GM21381 (cell line): Measurements from ENCODE around the gene EYS.
"Not testable (repeated sequence)": the region's sequence is repeated elsewhere in the genome, so short reads cannot be mapped to it uniquely, and the experiment has no call there.

Source experiments
- ATAC-seq: cut with Tn5 transposase; IDR thresholded peaks from one replicate; pipeline ENCODE4 v1.9.1; 2021; ENCODE audit warnings: mild to moderate bottlenecking, moderate library complexity; ENCODE audit not compliant: unreplicated experiment

EYS gene

GRCh38 chr6:63813566-63814120, 1893.4 kb downstream of the EYS start:
- no peak for ATAC-seq

- no peak for ATAC-seq
Measured at GRCh38 chr6:63808576-63808975, 1898.5 kb downstream of the EYS start.

GRCh38 chr6:63807056-63807455, 1900.0 kb downstream of the EYS start:
- no peak for ATAC-seq

- no peak for ATAC-seq
Measured at GRCh38 chr6:63806573-63806913, 1900.5 kb downstream of the EYS start.

GRCh38 chr6:63805808-63806572, 1901.0 kb downstream of the EYS start:
- ATAC-seq: no peak

- no peak for ATAC-seq
Measured at GRCh38 chr6:63805345-63805744, 1901.7 kb downstream of the EYS start.

GRCh38 chr6:63804381-63804956, 1902.6 kb downstream of the EYS start:
- no peak for ATAC-seq

GRCh38 chr6:63803371-63803770, 1903.7 kb downstream of the EYS start:
- ATAC-seq: no peak

- ATAC-seq: no peak
Measured at GRCh38 chr6:63802606-63803206, 1904.3 kb downstream of the EYS start.

GRCh38 chr6:63800386-63800785, 1906.6 kb downstream of the EYS start:
- not testable (repeated sequence) for ATAC-seq

GRCh38 chr6:63799813-63800212, 1907.2 kb downstream of the EYS start:
- ATAC-seq: no peak

GRCh38 chr6:63799313-63799712, 1907.7 kb downstream of the EYS start:
- ATAC-seq: no peak

- no peak for ATAC-seq
Measured at GRCh38 chr6:63798378-63798777, 1908.6 kb downstream of the EYS start.

- no peak for ATAC-seq
Measured at GRCh38 chr6:63797721-63798120, 1909.3 kb downstream of the EYS start.

- no peak for ATAC-seq
Measured at GRCh38 chr6:63795826-63796225, 1911.2 kb downstream of the EYS start.

GRCh38 chr6:63795006-63795405, 1912.0 kb downstream of the EYS start:
- no peak for ATAC-seq

GRCh38 chr6:63793465-63794137, 1913.4 kb downstream of the EYS start:
- no peak for ATAC-seq

GRCh38 chr6:63792736-63793464, 1914.1 kb downstream of the EYS start:
- ATAC-seq: no peak

- peak; percentile 61 for ATAC-seq
Measured at GRCh38 chr6:63790334-63790733, 1916.7 kb downstream of the EYS start.

GRCh38 chr6:63789699-63790098, 1917.3 kb downstream of the EYS start:
- ATAC-seq: no peak

GRCh38 chr6:63788569-63788968, 1918.5 kb downstream of the EYS start:
- ATAC-seq: no peak
